HepG2 (cell line): ENCODE measurements around the gene WDR27. TPM values are rescaled to one million over a fixed set of nuclear protein-coding genes. Genes with fewer than 3 reads are reported as not detected.

Source experiments
- ATAC-seq: fragments of 200-7000 bp; cut with Tn5 transposase; 3 replicates; pipeline ENCODE4 v1.9.1; 2020; ENCODE audit warnings: mild to moderate bottlenecking, moderate library complexity
- BruUV-seq: library from RNA; stranded (reverse); fragments of 400-500 nt; replicated peaks from 2 replicates; lab custom pipeline; 2021; lab: Mats Ljungman, UMichigan
- CTCF ChIA-PET: fragments of 300-600 bp; formaldehyde crosslinking; extraction: SDS; loops from one replicate; lab custom pipeline; 2021; ENCODE audit warnings: low total read pairs, inconsistent platforms, low intra/inter-chr PET ratio; lab: Yijun Ruan, JAX
- POLR2A ChIA-PET: fragments of 350-600 bp; sonication (Branson Sonifier 250); formaldehyde crosslinking; loops from one replicate; lab custom pipeline; 2020; ENCODE audit warnings: antibody characterized with exemption, inconsistent platforms; lab: Yijun Ruan, JAX
- DNase-seq: peaks from one replicate; pipeline ENCODE4 v3.0.0-alpha.2; 2015; ENCODE audit warnings: low spot score
- FAIRE-seq: peaks from 3 replicates; lab custom pipeline; 2011; peaks lifted over from hg19 to GRCh38; lab: Jason Lieb, UNC
- H2AFZ ChIP-seq: one replicate; pipeline ENCODE4 v1.6.1; 2011; ENCODE audit warnings: low read length, inconsistent platforms
- H3K27ac ChIP-seq: fragments of 300-600 bp; 3 replicates; pipeline ENCODE4 v1.8.0; 2011; ENCODE audit warnings: mixed run types, mild to moderate bottlenecking, mixed read lengths, low read length, inconsistent platforms; ENCODE audit not compliant: insufficient read depth; ENCODE audit errors: extremely low read length
- H3K27me3 ChIP-seq, 2 experiments: fragments of 200-600 bp in 1 of 2; 2 replicates in 1 of 2; 3 replicates in 1 of 2; pipeline versions ENCODE4 v1.6.0 to v1.8.0; 2011; ENCODE audit warnings: low read length in 2 of 2, mild to moderate bottlenecking in 2 of 2, moderate library complexity in 2 of 2, inconsistent platforms in 1 of 2; ENCODE audit not compliant: insufficient read depth in 2 of 2, control insufficient read depth in 1 of 2
- H3K36me3 ChIP-seq, 2 experiments: fragments of 200-600 bp in 1 of 2; replicated peaks in 1 of 2; 2 replicates in 1 of 2; 3 replicates in 1 of 2; pipeline versions ENCODE4 v1.5.1 to v1.8.0; 2011; ENCODE audit warnings: low read length in 2 of 2, inconsistent platforms in 1 of 2; ENCODE audit not compliant: insufficient read depth in 2 of 2, control insufficient read depth in 1 of 2
- H3K4me1 ChIP-seq: 2 replicates; pipeline ENCODE4 v1.5.1; 2012; ENCODE audit warnings: low read length, inconsistent platforms; ENCODE audit not compliant: insufficient read depth
- H3K4me2 ChIP-seq: 2 replicates; pipeline ENCODE4 v1.6.0; 2011; ENCODE audit warnings: low read depth, low read length, inconsistent platforms
- H3K4me3 ChIP-seq, 3 experiments: fragments of 200-600 bp in 1 of 3; sonication (generic), shearing (Covaris generic) in 1 of 3; replicated peaks in 1 of 3; 2 replicates each; pipeline ENCODE4 v1.5.1; 2011 to 2016; ENCODE audit warnings: low read length in 3 of 3, inconsistent platforms in 2 of 3, low read depth in 2 of 3, mild to moderate bottlenecking in 2 of 3, control low read depth in 1 of 3, mixed read lengths in 1 of 3; ENCODE audit not compliant: insufficient read depth in 1 of 3
- H3K79me2 ChIP-seq: one replicate; pipeline ENCODE4 v1.6.1; 2011; ENCODE audit warnings: low read length, inconsistent platforms; ENCODE audit not compliant: insufficient read depth
- H3K9ac ChIP-seq: 2 replicates; pipeline ENCODE4 v1.6.0; 2011; ENCODE audit warnings: mild to moderate bottlenecking, low read depth, low read length, inconsistent platforms; ENCODE audit not compliant: insufficient read depth
- H3K9me3 ChIP-seq: 2 replicates; pipeline ENCODE4 v1.5.1; 2012; ENCODE audit warnings: mild to moderate bottlenecking, low read length
- H4K20me1 ChIP-seq: 2 replicates; pipeline ENCODE4 v1.6.0; 2011; ENCODE audit warnings: inconsistent platforms, mild to moderate bottlenecking, low read length, moderate library complexity; ENCODE audit not compliant: insufficient read depth
- AGO1 ChIP-seq: fragments of 200-400 bp; formaldehyde crosslinking; IDR thresholded peaks from 2 replicates; pipeline ENCODE4 v1.6.1; 2017; ENCODE audit warnings: mild to moderate bottlenecking, low read depth, low read length, moderate library complexity; ENCODE audit not compliant: poor library complexity, severe bottlenecking
- BRCA1 ChIP-seq: sonication (generic); formaldehyde crosslinking; IDR thresholded peaks from 2 replicates; pipeline ENCODE4 v1.4.0; 2020; ENCODE audit warnings: missing genetic modification reagents
- FOXP1 ChIP-seq, 2 experiments: fragments of 450-650 bp in 1 of 2; IDR thresholded peaks; 2 replicates each; pipeline ENCODE4 v1.6.1; 2017 to 2018; ENCODE audit warnings: antibody characterized with exemption in 1 of 2
- HNF1B ChIP-seq: sonication (generic); formaldehyde crosslinking; IDR thresholded peaks from 2 replicates; pipeline ENCODE4 v1.5.1; 2020; ENCODE audit warnings: mild to moderate bottlenecking, moderate library complexity, missing genetic modification reagents
- ZNF331 ChIP-seq: sonication (generic); formaldehyde crosslinking; IDR thresholded peaks from 2 replicates; pipeline ENCODE4 v1.4.0; 2020; ENCODE audit warnings: missing genetic modification reagents
- ZNF576 ChIP-seq: sonication (generic); formaldehyde crosslinking; IDR thresholded peaks from 2 replicates; pipeline ENCODE4 v1.4.0; 2020; ENCODE audit warnings: mild to moderate bottlenecking, missing genetic modification reagents
- ZNF772 ChIP-seq: sonication (generic); formaldehyde crosslinking; IDR thresholded peaks from 2 replicates; pipeline ENCODE4 v1.5.0; 2020; ENCODE audit warnings: mild to moderate bottlenecking, missing genetic modification reagents
- WGBS: methylation state at CpG from one replicate; pipeline ENCODE4 v1.1.6; 2017; ENCODE audit warnings: low lambda C conversion rate; 5-methylcytosine and 5-hydroxymethylcytosine counted together
- in situ Hi-C: cut with HindIII; loops from 2 replicates; pipeline ENCODE4 v1.10.0; 2017; ENCODE audit warnings: low pct_unique_long_range_greater_than_20kb; ENCODE audit not compliant: extremely low pct_ligation_motif_present
- intact Hi-C: fragments of 100-400 bp; cut with micrococcal nuclease; formaldehyde crosslinking; loops from one replicate; pipeline ENCODE4 v1.10.0; 2022; ENCODE audit not compliant: unreplicated experiment
- polyA plus RNA-seq, 8 experiments: library from polyadenylated mRNA; depleted of rRNA in 3 of 8; stranded (reverse) in 7 of 8; unstranded in 1 of 8; fragments of >200 nt; fragmentation: Illumina TruSeq in 4 of 8; extraction: Trizol in 4 of 8; gene quantifications; 2 replicates each; pipeline versions ENCODE4 v1.2.1 to v1.2.3, GENCODE V29; 2011 to 2016; ENCODE audit warnings: low read depth in 4 of 8, missing spikeins in 1 of 8, mixed read lengths in 1 of 8; ENCODE audit not compliant: insufficient read depth in 1 of 8
- total RNA-seq, 5 experiments: library from RNA; depleted of rRNA; stranded (reverse); fragments of >200 nt; fragmentation: Illumina TruSeq; extraction: Trizol; gene quantifications; 2 replicates each; pipeline ENCODE4 v1.2.3, GENCODE V29; 2016; ENCODE audit warnings: low read depth in 1 of 5

WDR27 gene
- total and polyA plus RNA-seq, 2 of the 13 experiments (the other 11 are each of a cell fraction or from before 2014, with no cell fraction given): 34.1 to 80.3 TPM

GRCh38 chr6:169641461-169642085, 60.3 kb downstream of the WDR27 start (continued):
- TF ChIP-seq ZNF576 (CRISPR knock-in tag) (no peak), BRCA1 (CRISPR knock-in tag) (no peak), ZNF331 (CRISPR knock-in tag) (no peak), ZNF772 (CRISPR knock-in tag) (no peak), HNF1B (CRISPR knock-in tag) (no peak)

DNA sequence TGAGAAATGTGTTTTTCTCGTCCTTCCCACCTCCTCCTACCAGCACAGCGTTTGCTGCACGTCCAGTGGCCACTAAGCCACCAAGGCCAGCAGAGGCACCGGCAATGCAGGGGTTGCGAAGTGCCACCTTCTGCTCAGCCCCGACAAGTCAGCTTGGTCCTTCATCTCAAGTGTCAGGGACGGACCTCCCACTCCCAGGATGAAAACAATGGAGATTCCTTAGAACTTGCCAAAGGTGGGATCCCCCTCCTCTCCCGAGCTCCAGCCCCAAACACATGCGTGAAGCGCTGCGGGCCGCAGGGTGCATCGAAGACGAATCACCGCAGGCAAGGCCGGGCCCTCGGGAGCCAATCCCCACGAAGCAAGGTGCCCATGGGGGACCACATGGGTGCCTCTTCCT, 60.8 kb downstream of the WDR27 start:
- WGBS: 95% methylated on average over 18 of the region's 18 CpGs

More for the DNA sequence above, 60.8 kb downstream of the WDR27 start:
- H3K36me3 ChIP-seq: peaks cover 6% of the 10 kb centered on the region in 2 experiments
- intact Hi-C loops (no loop called here), in situ Hi-C loops (no loop called here)
- DNase-seq (no peak), ATAC-seq (no peak), FAIRE-seq (no peak)
- no peak overlapping the region for H3K27ac ChIP-seq
- no peaks in the 10 kb centered on the region for H3K4me1 ChIP-seq
- H3K4me2 ChIP-seq: no peak overlapping the region
- no peaks in the 10 kb centered on the region for H3K79me2 ChIP-seq
- H3K9ac ChIP-seq: no peak overlapping the region
- no peaks in the 10 kb centered on the region for H4K20me1 ChIP-seq
- no peak overlapping the region for H2AFZ ChIP-seq
- no peak overlapping the region for H3K4me3 ChIP-seq
- TF ChIP-seq FOXP1 (IDR thresholded peaks at IDR 0.05) (no peak), FOXP1 (CRISPR knock-in tag; IDR thresholded peaks at IDR 0.05) (no peak), AGO1 (peak; percentile 35)
- CTCF ChIA-PET: no interaction called here
- no peaks in the 10 kb centered on the region for H3K27me3 ChIP-seq
- no peaks in the 10 kb centered on the region for H3K9me3 ChIP-seq
- no TSS peak for BruUV-seq
- POLR2A ChIA-PET: no interaction called here
